Stomach (tissue), 4 donors: Measurements from ENCODE around the gene BPIFB6.

ENCODE experiments used
- CTCF ChIP-seq, 7 experiments: fragments of 450-650 bp in 4 of 7; fragments of 200-600 bp in 3 of 7; sonication (generic) in 3 of 7; IDR thresholded peaks; one replicate each; pipeline ENCODE4 v1.5.1; 2016 to 2019; ENCODE audit warnings: antibody characterized with exemption in 7 of 7, control low read depth in 2 of 7, mild to moderate bottlenecking in 1 of 7
- EP300 ChIP-seq: sonication (generic); formaldehyde crosslinking; IDR thresholded peaks from one replicate; pipeline ENCODE4 v1.6.1; 2017; ENCODE audit warnings: antibody characterized with exemption
- POLR2A ChIP-seq, 4 donors: fragments of 450-650 bp; IDR thresholded peaks; one replicate each; pipeline ENCODE4 v1.6.1; 2016; ENCODE audit warnings: antibody characterized with exemption in 4 of 4, control low read depth in 2 of 4, mild to moderate bottlenecking in 1 of 4, moderate library complexity in 1 of 4
- POLR2AphosphoS5 ChIP-seq, 3 donors: sonication (generic); formaldehyde crosslinking; IDR thresholded peaks; one replicate each; pipeline ENCODE4 v1.6.1; 2016; ENCODE audit warnings: antibody characterized with exemption in 3 of 3

- no peak for TF ChIP-seq POLR2AphosphoS5 (IDR thresholded peaks at IDR 0.05)
- TF ChIP-seq EP300 = no peak
- no peak for TF ChIP-seq CTCF (IDR thresholded peaks at IDR 0.05)
- no peak for TF ChIP-seq POLR2A (IDR thresholded peaks at IDR 0.05)
These were observed 22.9 kb downstream of the BPIFB6 start for GRCh38 chr20:33054381-33054780.
